DOHH2 (cell line): ENCODE measurements around the gene LDAH.
A peak's percentile ranks its signal among the peaks of the same experiment; 100 is the strongest.

Experiments used
- H3F3A ChIP-seq: fragments of 200-600 bp; sonication (generic), shearing (Covaris generic); 2 replicates; pipeline ENCODE4 v1.6.0; 2016; ENCODE audit warnings: antibody characterized with exemption, mild to moderate bottlenecking; ENCODE audit not compliant: control insufficient read depth, insufficient read depth
- H3K27ac ChIP-seq: fragments of 200-600 bp; sonication (generic); 2 replicates; pipeline ENCODE4 v1.5.1; 2014; ENCODE audit warnings: low read depth, mild to moderate bottlenecking, low read length, moderate library complexity
- H3K27me3 ChIP-seq: fragments of 200-600 bp; sonication (generic); 2 replicates; pipeline ENCODE4 v1.6.1; 2014; ENCODE audit warnings: mild to moderate bottlenecking, low read length, mixed read lengths; ENCODE audit not compliant: control insufficient read depth
- H3K36me3 ChIP-seq: fragments of 200-600 bp; sonication (generic); 2 replicates; pipeline ENCODE4 v1.6.1; 2014; ENCODE audit warnings: mild to moderate bottlenecking, low read length, moderate library complexity, mixed read lengths; ENCODE audit not compliant: control insufficient read depth
- H3K4me1 ChIP-seq: fragments of 200-600 bp; sonication (generic); 2 replicates; pipeline ENCODE4 v1.6.1; 2014; ENCODE audit warnings: mild to moderate bottlenecking, low read length, mixed read lengths; ENCODE audit not compliant: control insufficient read depth
- H3K4me2 ChIP-seq: fragments of 200-600 bp; sonication (generic); 2 replicates; pipeline ENCODE4 v1.6.0; 2014; ENCODE audit warnings: mild to moderate bottlenecking, low read length, moderate library complexity
- H3K4me3 ChIP-seq: fragments of 200-600 bp; sonication (generic); 2 replicates; pipeline ENCODE4 v1.5.1; 2014; ENCODE audit warnings: mild to moderate bottlenecking, low read length, mixed read lengths
- H3K79me2 ChIP-seq: fragments of 200-600 bp; sonication (generic); 2 replicates; pipeline ENCODE4 v1.6.1; 2014; ENCODE audit warnings: mild to moderate bottlenecking, low read length, mixed read lengths; ENCODE audit not compliant: control insufficient read depth
- H3K9me2 ChIP-seq: fragments of 200-600 bp; sonication (generic); replicated peaks from 2 replicates; pipeline ENCODE4 v1.6.1; 2014; ENCODE audit warnings: mild to moderate bottlenecking, low read length, mixed read lengths; ENCODE audit not compliant: control insufficient read depth
- H3K9me3 ChIP-seq: fragments of 200-600 bp; sonication (generic); 2 replicates; pipeline ENCODE4 v1.6.1; 2014; ENCODE audit warnings: antibody characterized with exemption, low read length, mixed read lengths; ENCODE audit not compliant: control insufficient read depth, insufficient read depth
- H4K20me1 ChIP-seq: fragments of 200-600 bp; sonication (generic); 2 replicates; pipeline ENCODE4 v1.6.0; 2014; ENCODE audit warnings: low read depth, mild to moderate bottlenecking, antibody characterized with exemption, low read length, moderate library complexity; ENCODE audit not compliant: control insufficient read depth, insufficient read depth
- CTCF ChIP-seq: fragments of 200-600 bp; sonication (generic); IDR thresholded peaks from one replicate; pipeline ENCODE4 v1.5.1; 2014; ENCODE audit warnings: antibody characterized with exemption, mild to moderate bottlenecking, low read depth, low read length; ENCODE audit not compliant: poor library complexity, severe bottlenecking
- EZH2phosphoT487 ChIP-seq: fragments of 200-600 bp; sonication (generic); IDR thresholded peaks from 2 replicates; pipeline ENCODE4 v1.6.1; 2017; ENCODE audit warnings: borderline replicate concordance, mild to moderate bottlenecking, antibody characterized with exemption, low read length, moderate library complexity, mixed read lengths

LDAH gene

GRCh38 chr2:20671736-20672080, 151.2 kb downstream of the LDAH start:
- Histone ChIP-seq H3K79me2 (no peaks in the 10 kb centered on the region), H3K27ac (no peak overlapping the region), H3K36me3 (no peaks in the 10 kb centered on the region), H3K9me2 (no peaks in the 10 kb centered on the region), H3K4me2 (peak overlapping the region; percentile 61; the same call in 1 of the 2 replicates), H3K9me3 (no peaks in the 10 kb centered on the region), H3K27me3 (peaks cover 32% of the 10 kb centered on the region), H3K4me3 (no peak overlapping the region), H3K4me1 (peaks cover 49% of the 10 kb centered on the region), H4K20me1 (no peaks in the 10 kb centered on the region), H3F3A (peaks cover 7% of the 10 kb centered on the region)
- TF ChIP-seq CTCF (no peak), EZH2phosphoT487 (no peak)

GRCh38 chr2:20671036-20671735, 151.7 kb downstream of the LDAH start:
- Histone ChIP-seq H3F3A (peaks cover 2% of the 10 kb centered on the region), H4K20me1 (no peaks in the 10 kb centered on the region), H3K4me1 (peaks cover 49% of the 10 kb centered on the region), H3K27me3 (peaks cover 38% of the 10 kb centered on the region), H3K79me2 (no peaks in the 10 kb centered on the region), H3K9me3 (no peaks in the 10 kb centered on the region), H3K4me2 (no peak overlapping the region), H3K9me2 (no peaks in the 10 kb centered on the region), H3K27ac (no peak overlapping the region), H3K36me3 (no peaks in the 10 kb centered on the region), H3K4me3 (no peak overlapping the region)
- TF ChIP-seq EZH2phosphoT487 = no peak
- TF ChIP-seq CTCF = no peak

- H3K4me1 ChIP-seq = peaks cover 49% of the 10 kb centered on the region
Measured at GRCh38 chr2:20670315-20671035, 152.4 kb downstream of the LDAH start.

More at GRCh38 chr2:20670315-20671035, 152.4 kb downstream of the LDAH start:
- H3F3A ChIP-seq = no peaks in the 10 kb centered on the region
- no peak overlapping the region for H3K4me2 ChIP-seq
- no peaks in the 10 kb centered on the region for H3K79me2 ChIP-seq
- TF ChIP-seq EZH2phosphoT487 (no peak), CTCF (no peak)
- H3K9me3 ChIP-seq = no peaks in the 10 kb centered on the region
- no peaks in the 10 kb centered on the region for H4K20me1 ChIP-seq
- H3K9me2 ChIP-seq = no peaks in the 10 kb centered on the region
- H3K4me3 ChIP-seq = no peak overlapping the region
- H3K27me3 ChIP-seq = peaks cover 45% of the 10 kb centered on the region
- H3K27ac ChIP-seq = no peak overlapping the region
- no peaks in the 10 kb centered on the region for H3K36me3 ChIP-seq
